Measurements from ENCODE around the gene BCAS3.

DNA sequence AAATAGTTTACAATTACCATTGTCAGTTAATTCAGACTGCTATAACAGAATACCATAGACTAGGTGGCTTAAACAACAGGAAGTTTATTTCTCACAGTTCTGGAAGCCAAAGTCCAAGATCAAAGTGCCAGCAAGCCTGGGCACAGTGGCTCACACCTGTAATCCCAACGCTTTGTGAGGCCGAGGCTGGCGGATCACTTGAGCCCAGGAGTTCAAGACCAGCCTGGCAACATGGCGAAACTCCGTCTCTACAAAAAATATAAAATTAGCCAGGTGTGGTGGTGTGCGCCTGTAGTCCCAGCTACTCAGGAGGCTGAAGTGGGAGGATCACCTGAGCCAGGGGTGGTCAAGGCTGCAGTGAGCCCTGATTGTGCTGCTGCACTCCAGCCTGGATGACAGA, 650.7 kb downstream of the BCAS3 start:
- TF ChIP-seq, protein P1, sequence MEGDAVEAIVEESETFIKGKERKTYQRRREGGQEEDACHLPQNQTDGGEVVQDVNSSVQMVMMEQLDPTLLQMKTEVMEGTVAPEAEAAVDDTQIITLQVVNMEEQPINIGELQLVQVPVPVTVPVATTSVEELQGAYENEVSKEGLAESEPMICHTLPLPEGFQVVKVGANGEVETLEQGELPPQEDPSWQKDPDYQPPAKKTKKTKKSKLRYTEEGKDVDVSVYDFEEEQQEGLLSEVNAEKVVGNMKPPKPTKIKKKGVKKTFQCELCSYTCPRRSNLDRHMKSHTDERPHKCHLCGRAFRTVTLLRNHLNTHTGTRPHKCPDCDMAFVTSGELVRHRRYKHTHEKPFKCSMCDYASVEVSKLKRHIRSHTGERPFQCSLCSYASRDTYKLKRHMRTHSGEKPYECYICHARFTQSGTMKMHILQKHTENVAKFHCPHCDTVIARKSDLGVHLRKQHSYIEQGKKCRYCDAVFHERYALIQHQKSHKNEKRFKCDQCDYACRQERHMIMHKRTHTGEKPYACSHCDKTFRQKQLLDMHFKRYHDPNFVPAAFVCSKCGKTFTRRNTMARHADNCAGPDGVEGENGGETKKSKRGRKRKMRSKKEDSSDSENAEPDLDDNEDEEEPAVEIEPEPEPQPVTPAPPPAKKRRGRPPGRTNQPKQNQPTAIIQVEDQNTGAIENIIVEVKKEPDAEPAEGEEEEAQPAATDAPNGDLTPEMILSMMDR (IDR thresholded peaks at IDR 0.05 in 8 of 11, conservative IDR thresholded peaks at IDR 0.05 in 3 of 11) = no peak
- no peak for TF ChIP-seq POLR2AphosphoS5 (IDR thresholded peaks at IDR 0.05)

All from spleen (tissue), 7 donors.